Astrocyte of the cerebellum (primary cell): ENCODE measurements around the gene CREB5.

Experiments used
- DNase-seq: peaks from one replicate; pipeline ENCODE4 v3.0.0-alpha.2; 2011; ENCODE audit warnings: low read depth
- H3K4me3 ChIP-seq: 2 replicates; pipeline ENCODE4 v1.5.1; 2011; ENCODE audit warnings: mild to moderate bottlenecking, low read depth, low read length, moderate library complexity
- in situ Hi-C: cut with HindIII; loops from 2 replicates; pipeline ENCODE4 v1.10.0; 2017; ENCODE audit warnings: low sequenced_read_pairs
- TF ChIP-seq, protein P1 (sequence below): IDR thresholded peaks from 2 replicates; pipeline ENCODE4 v1.5.1; 2012; ENCODE audit warnings: low read length, low read depth, moderate library complexity, mild to moderate bottlenecking; ENCODE audit errors: missing control alignments

The CREB5 gene

DNA sequence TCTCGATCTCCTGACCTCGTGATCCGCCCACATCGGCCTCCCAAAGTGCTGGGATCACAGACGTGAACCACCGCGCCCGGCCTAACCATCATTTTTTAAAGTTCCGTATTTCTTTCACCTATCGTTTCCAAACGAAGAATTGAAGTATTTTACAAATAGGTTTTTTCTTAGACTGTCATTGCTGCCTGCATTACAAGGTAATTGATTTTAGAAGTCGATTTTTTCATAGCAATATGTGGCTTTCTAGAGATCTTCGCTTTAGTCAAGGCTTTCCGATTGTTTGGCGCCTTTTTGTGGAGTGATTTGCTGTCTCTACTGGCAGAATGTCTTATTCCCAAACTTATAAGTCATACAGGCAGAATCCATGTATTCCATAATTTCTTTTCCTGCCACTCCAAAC is 436.6 kb downstream of the CREB5 start:
- TF ChIP-seq, protein P1, sequence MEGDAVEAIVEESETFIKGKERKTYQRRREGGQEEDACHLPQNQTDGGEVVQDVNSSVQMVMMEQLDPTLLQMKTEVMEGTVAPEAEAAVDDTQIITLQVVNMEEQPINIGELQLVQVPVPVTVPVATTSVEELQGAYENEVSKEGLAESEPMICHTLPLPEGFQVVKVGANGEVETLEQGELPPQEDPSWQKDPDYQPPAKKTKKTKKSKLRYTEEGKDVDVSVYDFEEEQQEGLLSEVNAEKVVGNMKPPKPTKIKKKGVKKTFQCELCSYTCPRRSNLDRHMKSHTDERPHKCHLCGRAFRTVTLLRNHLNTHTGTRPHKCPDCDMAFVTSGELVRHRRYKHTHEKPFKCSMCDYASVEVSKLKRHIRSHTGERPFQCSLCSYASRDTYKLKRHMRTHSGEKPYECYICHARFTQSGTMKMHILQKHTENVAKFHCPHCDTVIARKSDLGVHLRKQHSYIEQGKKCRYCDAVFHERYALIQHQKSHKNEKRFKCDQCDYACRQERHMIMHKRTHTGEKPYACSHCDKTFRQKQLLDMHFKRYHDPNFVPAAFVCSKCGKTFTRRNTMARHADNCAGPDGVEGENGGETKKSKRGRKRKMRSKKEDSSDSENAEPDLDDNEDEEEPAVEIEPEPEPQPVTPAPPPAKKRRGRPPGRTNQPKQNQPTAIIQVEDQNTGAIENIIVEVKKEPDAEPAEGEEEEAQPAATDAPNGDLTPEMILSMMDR, result no peak
- DNase-seq, result no peak
- H3K4me3 ChIP-seq, result no peak overlapping the region
- in situ Hi-C loops, result no loop called here

- no peak for DNase-seq
- no peak overlapping the region for H3K4me3 ChIP-seq
- TF ChIP-seq, protein P1, result no peak
- in situ Hi-C loops, result no loop called here
These were observed 438.4 kb downstream of the CREB5 start for GRCh38 chr7:28850699-28851098.

DNA sequence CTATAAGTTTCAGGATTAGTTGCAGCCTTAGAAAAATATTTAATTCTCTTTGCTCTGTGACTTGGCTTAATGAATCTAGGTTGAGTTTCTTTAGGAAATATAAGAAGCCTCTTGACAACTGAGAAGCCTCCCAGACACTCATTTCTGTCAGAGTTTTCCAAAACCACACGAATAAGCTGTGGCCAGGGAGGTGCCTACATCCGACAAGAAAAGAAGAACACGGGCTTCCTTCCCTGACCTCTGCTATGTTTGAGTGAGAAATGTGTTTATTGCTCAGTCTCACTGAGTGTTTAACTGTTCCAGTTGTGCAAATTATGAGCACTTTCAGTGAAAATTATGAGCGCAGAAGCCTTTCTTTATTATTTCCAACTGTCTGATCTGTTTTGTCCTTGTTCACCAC is 440.8 kb downstream of the CREB5 start:
- TF ChIP-seq, protein P1, result no peak
- H3K4me3 ChIP-seq, result no peak overlapping the region
- no peak for DNase-seq
- in situ Hi-C loops, result no loop called here

GRCh38 chr7:28853834-28854749 is 441.8 kb downstream of the CREB5 start:
- peak overlapping the region; percentile 49 for H3K4me3 ChIP-seq
- in situ Hi-C loops, result no loop called here
- no peak for DNase-seq
- TF ChIP-seq, protein P1, result peak; percentile 88

- no peak overlapping the region for H3K4me3 ChIP-seq
- TF ChIP-seq, protein P1, result no peak
- in situ Hi-C loops, result no loop called here
- no peak for DNase-seq
These were observed 442.4 kb downstream of the CREB5 start for GRCh38 chr7:28854750-28855074.

DNA sequence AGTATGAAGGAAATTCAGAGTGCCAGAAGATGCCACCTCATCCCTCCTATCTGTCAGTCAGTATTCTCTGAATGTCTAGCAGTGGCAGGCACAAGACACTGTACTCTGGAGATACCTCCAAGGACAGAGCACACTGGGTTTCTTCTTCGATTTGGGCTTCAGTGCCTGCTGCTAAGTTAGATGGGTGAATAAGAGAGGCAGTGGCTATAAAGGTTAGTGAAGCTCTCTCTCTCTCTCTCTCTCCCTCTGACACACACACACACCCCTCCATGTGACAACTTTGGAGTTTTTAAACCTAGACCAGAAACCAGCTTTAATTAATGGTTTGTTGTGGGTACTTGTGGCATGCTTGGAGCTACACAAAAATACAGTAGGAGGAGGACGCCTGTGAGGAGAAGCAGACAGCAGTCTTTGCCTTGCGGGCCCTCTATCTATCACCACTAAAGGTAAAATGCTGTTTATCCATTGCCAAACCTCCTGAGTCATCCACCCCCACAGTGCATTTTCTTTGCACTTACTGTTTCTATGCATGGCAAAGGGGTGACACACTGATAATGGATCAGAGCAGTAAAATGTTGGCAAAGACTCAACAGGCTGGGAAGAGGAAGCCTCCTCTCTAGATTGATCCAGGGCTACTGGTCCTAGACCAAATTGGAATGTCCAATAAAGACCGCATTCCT is 443.4 kb downstream of the CREB5 start:
- peak; percentile 86 for DNase-seq
- in situ Hi-C loops, result no loop called here
- TF ChIP-seq, protein P1, result no peak
- no peak overlapping the region for H3K4me3 ChIP-seq
